GM12892 (cell line): ENCODE data around the gene ANKLE2.

Source experiments
- POLR2A ChIP-seq: IDR thresholded peaks from 2 replicates; pipeline ENCODE4 v1.6.1; 2011; ENCODE audit warnings: low read depth, low read length, control low read depth
- POLR2AphosphoS5 ChIP-seq: IDR thresholded peaks from 2 replicates; pipeline ENCODE4 v1.6.1; 2011; ENCODE audit warnings: low read depth, low read length, control low read depth
- TAF1 ChIP-seq: IDR thresholded peaks from 2 replicates; pipeline ENCODE4 v1.6.1; 2011; ENCODE audit warnings: low read depth, mild to moderate bottlenecking, control low read depth, low read length, borderline replicate concordance

DNA sequence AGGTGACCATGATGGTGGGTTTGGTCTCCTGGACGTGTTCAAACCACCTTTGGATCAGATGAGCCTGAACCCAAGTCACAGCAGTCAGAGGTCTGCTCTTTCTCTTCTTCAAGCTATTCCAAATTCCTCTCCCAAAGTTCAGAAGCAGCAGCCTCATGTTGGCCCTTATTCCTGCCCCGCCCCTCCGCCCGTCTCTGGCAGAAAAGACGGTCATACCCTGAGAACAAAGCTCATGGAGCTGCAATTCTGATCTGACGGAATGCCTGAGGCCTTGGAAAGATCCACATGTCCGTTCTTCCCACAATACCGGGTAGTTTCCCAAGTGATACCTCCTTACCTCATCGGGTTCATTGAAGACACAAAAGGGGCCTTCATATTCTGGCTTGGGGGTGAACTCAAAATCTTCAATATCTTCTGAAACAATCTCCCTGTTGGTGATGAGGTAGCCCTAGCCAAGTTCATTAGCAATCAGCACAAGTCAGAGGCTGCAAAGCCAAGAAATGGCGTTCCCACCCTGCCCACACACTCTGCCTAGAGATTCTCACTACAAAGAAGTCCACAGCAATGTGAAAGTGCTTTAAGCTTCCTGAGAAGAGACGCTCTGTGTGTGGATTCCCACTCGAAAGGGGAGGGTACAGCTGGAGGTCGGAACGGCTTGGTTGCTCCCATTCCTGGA is 85.7 kb downstream of the ANKLE2 start:
- TF ChIP-seq TAF1 (no peak), POLR2A (no peak), POLR2AphosphoS5 (no peak)
